Frontal cortex (tissue), 4 donors: ENCODE results near the gene ABCB9. TPM values are rescaled to one million over a fixed set of nuclear protein-coding genes. Genes with fewer than 3 reads are reported as not detected.
A peak's percentile ranks its signal among the peaks of the same experiment; 100 is the strongest.

Source experiments
- DNase-seq, 2 donors: peaks; one replicate each; pipeline ENCODE4 v3.0.0; 2012; ENCODE audit warnings: low spot score in 2 of 2
- FAIRE-seq: peaks from 2 replicates; lab custom pipeline; 2012; peaks lifted over from hg19 to GRCh38; lab: Jason Lieb, UNC
- total RNA-seq: library from RNA; depleted of rRNA; stranded (reverse); fragments of >200 nt; gene quantifications from one replicate; pipeline ENCODE4 v1.2.3, GENCODE V29; 2014
- donor health status: control.
- donor health status: control.
- donor health status: control.

The ABCB9 gene
- total RNA-seq, 1 donor from 2014 or later = 17.5 TPM

DNA sequence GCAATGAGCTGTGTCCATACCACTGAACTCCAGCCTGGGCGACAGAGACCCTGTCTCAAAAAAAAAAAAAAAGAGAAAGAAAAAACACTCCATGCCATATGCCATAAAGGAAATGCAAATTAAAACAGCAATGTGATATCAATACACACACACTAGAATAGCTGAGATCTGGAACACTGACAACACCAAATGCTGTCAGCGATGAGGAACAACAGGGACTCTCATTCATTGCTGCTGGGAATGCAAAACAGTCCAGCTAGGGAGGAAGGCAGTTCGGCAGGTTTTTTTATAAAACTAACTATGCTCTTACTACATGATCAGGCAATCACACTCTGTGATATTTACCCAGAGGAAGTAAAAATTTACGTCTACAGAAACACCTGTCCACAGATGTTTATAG lies 3.4 kb upstream of the ABCB9 start:
- FAIRE-seq (no peak), DNase-seq (no peak)

DNA sequence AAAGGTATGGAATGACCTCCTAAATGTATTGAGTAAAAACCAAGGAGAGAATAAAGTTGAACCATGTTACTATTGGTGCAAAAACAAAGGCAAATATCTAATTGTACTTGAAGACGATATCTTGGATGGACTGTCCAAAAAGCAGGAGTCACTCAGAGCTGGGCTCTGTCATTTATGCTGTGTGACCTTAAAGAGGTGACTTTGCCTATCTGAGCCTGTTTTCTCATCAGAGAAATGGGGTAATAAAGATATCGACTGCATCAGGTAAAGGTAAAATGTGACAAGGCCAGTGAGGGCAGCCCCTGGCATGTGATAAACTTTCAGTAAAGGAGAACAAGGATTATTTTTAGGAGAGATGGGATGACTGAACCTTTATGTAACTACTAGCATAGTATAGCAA lies 1.8 kb upstream of the ABCB9 start:
- no peak for FAIRE-seq

DNA sequence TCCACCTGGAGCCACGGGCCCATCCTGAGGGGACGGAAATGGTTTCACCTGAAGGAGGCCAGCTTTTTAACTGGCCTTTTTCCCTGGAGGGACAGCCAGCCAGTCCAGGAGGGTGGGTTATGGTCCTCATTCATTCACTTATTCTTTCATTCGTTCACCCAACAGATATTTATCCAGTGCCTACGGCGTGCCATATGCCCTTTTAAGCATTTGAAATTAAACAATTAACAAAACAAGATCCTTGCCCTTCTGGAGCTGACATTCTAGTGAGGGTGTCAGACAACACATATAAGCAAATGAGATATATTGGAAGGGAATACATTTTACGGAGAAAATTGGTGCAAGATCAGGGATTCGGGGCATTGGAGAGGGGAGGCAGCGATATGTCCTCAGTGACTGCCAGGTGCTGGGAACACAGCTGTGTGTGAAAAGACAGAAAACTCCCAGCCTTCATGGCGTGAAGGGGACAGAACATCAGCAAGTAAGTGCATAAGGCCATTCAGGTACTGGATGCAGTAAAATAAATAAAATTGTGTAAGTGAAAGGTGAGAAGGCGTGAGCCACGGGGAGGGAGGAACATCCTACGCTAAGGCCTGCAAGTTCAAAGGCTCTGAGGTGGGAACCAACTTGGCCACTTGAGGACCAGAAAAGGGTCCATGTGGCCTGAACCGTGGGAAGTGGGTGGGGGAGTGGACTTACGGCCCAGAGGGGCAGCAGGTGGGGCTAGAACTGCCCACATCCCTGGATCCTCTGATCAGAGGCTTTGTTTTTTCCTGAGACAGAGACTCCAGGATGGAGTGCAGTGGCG lies 684 bp upstream of the ABCB9 start:
- no peak for DNase-seq
- no peak for FAIRE-seq

More for the DNA sequence above, 1.8 kb upstream of the ABCB9 start:
- DNase-seq = no peak

DNA sequence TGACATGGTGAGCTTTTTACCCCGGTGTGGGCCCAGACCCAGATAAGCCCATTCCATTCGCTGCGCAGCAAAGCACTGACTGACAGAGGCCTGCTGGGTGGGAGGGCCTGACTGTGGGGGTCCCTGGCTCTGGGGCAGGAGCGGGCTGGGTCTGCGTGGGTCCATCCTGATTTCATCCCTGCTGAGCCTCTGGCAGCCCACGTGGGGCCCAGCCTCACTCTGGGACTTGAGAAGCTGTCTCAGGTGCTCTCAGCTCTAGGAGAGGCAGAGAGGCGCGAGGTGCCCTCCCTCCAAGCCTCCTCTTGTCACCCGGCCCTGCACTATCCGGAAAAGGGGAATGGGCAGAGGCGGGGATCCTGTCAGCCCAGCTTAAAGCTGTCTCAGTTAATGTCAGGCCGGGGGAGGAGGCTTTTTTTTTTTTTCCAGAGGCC lies 927 bp downstream of the ABCB9 start:
- FAIRE-seq (no peak), DNase-seq (peak in 1 of 2 donors; percentile 35)

DNA sequence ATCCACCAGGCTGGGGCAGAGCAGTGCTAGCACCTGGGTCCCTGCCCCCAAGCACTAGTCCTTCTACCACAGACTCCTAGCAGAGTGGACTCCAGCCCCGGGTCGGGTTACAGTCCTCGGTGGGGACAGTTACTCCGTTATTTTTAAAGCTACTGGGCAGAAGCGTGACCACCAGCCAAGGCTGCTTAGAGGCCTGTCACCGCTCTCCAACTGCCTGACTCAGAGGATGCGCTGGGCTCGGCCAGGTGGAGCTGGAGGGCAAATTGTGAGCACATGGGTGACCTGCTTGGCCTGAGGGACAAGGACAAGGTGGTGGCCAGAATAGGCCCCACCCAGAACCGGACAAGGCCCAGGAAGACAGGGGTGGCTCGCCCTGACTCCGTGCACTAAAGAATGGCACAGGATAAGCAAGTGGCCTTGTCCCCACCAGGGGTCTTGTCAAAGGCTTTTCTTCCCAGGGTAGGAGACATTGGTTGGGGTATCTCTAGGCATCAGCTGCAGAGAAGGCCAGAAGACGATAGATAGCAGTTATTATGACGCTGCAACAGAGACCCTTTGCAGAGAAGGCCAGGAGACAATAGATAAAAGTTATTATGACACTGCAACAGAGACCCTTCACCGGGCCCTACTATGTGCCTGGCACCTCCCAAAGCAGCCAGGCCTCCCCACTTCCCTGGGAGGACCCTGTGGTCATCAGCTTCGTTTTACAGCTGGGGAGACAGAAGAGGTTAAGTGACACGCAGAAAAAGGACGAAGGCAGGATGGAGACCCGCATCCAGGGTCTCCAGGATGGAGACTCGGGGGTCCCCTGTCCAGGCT lies 1.6 kb downstream of the ABCB9 start:
- no peak for FAIRE-seq

DNA sequence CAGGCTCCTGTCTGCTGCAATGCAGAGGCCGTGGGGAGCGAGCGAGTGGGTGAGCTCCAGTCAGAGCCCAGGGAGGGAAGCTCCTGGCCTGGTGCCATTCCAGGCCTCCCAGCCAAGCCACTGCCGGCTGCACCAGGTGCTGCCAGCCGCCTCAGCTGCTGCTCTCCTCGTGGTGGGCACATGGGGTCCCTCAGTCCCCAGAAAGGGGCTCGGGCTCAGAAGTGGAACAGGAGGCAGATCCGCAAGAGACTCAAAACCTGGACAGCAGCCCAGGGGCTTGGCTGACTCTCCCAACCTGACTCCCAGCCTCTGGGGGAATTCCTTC lies 2.4 kb downstream of the ABCB9 start:
- FAIRE-seq = no peak
- peak; percentile 55 to 66 for DNase-seq

More for the DNA sequence above, 1.6 kb downstream of the ABCB9 start:
- no peak for DNase-seq

DNA sequence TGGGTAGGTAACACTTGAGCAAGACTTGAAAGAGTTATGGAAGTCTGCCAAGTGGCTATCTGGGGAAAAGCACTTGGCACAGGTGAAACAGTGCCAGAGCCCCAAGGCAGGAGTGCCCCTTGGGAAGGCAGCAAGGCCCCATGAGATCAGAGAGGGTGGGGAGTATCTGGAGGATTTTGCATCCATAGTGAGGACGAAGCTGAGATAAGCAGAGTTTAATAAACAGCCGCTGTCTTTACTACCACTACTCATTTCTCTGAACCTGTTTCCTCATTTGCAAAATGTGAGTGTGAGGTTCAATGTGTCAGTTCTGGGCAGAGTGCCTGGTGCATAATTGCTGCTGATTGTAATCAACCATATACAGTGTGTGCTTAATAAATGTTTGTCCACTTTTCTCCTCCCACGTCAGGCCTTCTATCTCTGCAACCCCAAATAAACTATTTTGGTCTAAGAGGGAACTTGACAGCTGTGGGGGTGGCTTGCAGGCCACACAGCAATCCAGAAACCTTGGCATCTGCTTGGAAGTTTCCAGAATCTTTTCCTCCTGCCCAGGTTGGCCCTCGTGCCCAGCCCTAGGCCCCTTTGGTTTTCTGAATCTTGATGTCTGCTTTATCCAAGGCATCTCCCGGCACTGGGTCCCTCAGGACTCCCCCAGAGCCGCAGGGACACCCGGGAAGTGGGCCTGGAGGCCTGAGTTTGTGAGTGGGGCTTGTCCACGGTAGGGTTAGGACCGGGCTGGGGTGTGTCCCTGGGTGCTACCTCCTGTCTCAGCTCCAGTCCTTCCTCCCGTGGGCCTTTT lies 4.5 kb downstream of the ABCB9 start:
- FAIRE-seq (no peak), DNase-seq (peak; percentile 33 to 47)

DNA sequence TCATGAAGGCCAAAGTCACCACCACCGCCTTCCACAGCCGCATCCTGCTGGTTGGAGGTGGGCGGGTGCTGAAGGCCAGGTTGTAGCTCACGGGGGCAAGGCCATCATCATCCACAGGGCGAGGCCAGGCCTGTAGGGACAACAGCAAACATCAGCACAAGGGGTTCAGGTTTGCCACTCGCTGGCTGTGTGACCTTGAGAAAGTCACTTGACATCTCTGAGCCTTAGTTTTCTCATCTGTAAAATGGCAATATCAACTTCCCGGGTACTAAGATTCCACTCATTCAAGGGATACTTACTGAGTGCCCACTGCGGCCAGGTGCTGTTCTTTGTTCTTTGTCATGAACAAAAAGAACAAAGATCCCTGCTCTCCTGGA lies 6.1 kb downstream of the ABCB9 start:
- no peak for DNase-seq
- no peak for FAIRE-seq

DNA sequence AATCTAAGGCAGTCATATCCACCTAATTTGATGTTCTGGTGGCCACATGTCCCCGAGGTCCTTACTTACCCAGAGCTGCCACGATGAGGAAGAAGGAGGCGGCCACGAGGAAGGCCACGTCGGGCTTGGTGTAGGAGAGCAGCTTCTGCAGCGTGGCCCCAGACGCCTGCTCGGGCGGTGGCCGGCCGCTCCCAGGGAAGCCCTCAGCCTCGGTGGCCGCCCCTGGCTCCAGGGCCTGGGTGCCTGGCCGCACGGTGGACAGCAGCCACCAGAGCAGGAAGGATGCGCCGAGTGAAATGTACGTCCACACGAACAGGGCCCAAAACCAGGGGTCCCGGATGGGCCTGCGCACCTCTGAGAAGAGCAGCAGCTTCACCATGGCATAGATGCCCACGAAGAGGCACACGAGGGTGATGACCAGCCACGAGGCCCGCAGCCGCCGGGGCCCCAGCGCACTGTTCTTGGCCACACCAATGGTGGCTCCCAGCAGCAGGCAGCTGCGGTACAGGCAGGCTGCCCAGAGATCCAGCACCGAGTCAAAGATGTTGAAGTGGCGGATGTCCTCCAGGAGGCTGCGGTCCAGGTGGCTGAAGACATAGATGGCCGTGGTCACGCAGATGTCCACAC lies 6.6 kb downstream of the ABCB9 start:
- FAIRE-seq = no peak
- DNase-seq = no peak

DNA sequence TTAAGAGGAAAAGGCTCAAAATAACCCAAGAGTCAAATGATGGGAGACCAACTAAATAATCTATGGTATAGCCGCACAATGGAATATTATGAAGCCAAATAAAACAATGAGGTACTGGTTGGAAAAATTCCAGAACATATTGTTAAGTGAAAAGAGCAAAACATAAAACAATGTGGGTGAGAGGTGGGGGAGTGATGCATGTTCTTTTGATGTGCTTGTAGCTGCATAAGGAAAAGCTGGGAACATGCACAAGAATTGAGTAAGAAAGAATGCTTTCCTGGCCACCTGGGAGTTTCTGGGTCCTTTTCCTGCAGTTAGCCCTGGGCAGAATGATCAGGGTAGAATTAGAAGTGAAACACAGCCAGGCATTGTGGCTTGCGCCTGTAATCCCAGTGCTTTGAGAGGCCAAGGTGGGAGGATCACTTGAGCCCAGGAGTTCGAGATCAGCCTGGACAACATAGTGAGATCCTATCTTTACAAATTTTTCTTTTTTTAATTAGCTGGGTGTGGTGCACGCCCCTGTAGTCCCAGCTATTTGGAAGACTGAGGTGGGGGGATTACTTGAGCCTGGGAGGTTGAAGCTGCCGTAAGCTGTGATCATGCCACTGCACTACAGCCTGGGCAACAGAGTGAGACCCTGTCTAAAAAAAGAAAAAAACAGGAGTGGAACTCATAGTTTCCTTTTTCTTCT lies 7.9 kb downstream of the ABCB9 start:
- FAIRE-seq = no peak

DNA sequence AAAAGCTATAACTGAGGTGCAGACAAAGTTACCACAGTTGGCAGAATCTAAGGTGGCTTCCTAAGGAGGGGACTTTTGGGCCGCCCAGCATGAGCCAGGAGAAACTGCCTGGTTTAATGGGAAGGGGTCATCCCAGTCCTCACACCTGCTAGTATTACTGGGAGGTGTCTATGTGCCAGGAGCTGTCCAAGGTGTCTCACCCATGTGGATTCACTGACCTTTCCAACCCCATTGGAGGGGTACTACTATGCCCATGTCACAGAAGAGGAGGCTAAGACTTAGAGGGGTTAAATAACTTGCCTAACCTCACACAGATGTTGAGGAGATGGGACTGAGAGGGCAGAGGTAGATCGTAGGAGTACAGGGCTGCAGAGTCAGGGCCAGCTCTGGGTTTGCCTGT lies 10.2 kb downstream of the ABCB9 start:
- DNase-seq (peak in 1 of 2 donors; percentile 11), FAIRE-seq (no peak)

More for the DNA sequence above, 7.9 kb downstream of the ABCB9 start:
- no peak for DNase-seq

DNA sequence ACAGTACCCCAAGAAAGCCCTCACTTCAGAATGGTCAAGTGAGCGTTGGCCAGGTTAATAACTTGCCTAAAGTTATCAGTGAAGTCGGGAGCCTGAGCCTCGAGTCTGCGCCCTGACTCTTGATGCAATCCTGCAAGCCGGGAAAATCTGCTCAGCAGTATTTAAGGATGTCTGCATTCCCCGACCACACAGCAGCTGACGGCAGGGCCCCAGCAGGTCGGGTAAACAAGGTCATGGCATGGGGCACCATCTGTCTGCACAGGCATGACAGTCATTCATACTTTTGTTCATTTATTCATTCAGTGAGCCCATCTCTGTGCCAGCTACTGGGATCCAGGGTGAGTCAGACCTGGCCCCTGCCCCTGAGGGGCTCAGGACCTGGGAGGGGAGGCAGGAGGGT lies 11.1 kb downstream of the ABCB9 start:
- FAIRE-seq (no peak), DNase-seq (no peak)

DNA sequence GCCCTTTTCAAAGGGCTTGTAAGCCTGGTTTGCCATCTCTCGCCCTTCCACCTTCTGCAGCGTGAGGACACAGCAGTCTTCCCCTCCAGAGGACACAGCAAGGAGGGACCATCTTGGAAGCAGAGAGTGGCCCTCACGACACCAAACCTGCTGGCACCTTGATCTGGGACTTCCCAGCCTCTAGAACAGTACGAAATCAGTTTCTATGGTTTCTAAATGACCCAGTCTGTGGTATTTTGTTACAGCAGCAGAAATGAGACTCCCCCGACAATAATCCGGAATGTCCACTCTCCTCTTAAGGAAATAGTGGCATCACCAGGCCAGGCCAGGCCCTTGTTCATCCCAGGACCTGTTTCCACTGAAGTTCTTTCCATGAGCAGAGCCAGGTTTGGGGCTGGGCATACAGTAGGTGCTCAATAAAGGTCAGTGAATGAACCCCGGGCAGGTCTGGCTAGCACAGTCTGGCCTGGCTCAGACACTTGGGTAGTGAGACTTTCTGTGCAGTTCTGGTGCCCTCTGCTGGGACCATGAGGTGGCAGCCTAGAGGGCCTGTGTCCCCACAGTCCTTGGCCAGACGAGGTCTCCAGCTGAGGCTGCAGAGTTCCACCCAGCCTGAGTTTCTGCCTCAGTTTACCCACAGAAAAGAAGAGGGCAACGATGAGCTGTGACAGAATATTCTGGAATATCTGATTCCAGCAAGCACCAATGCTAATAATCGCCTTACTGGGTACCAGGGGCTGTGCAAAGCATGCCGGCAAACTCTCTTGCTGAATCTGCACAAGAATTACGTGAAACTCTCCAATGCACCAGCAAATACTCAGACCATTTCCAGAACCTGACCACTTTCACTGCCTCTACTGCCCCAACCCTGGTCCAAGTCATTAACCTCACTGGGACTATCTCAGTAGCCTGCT lies 14.0 kb downstream of the ABCB9 start:
- DNase-seq = peak; percentile 83 to 84
- FAIRE-seq = no peak

DNA sequence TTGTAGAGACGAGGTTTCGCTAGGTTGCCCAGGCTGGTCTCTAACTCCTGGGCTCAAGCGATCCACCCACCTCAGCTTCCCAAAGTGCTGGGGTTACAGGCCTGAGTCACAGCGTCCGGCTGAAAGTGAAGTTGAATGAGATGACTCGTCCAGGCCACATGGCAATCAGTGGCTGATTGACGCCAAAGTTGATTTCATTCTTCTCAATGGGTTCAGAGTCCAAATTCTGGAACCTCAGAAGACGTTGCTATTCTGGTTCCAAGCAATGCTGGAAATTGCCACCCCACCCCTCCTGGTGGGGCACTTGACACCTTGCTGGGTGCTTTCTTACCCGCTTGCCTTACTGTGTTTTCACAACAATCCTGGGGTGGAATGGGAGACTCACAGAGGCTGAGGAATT lies 14.9 kb downstream of the ABCB9 start:
- FAIRE-seq (no peak), DNase-seq (no peak)

DNA sequence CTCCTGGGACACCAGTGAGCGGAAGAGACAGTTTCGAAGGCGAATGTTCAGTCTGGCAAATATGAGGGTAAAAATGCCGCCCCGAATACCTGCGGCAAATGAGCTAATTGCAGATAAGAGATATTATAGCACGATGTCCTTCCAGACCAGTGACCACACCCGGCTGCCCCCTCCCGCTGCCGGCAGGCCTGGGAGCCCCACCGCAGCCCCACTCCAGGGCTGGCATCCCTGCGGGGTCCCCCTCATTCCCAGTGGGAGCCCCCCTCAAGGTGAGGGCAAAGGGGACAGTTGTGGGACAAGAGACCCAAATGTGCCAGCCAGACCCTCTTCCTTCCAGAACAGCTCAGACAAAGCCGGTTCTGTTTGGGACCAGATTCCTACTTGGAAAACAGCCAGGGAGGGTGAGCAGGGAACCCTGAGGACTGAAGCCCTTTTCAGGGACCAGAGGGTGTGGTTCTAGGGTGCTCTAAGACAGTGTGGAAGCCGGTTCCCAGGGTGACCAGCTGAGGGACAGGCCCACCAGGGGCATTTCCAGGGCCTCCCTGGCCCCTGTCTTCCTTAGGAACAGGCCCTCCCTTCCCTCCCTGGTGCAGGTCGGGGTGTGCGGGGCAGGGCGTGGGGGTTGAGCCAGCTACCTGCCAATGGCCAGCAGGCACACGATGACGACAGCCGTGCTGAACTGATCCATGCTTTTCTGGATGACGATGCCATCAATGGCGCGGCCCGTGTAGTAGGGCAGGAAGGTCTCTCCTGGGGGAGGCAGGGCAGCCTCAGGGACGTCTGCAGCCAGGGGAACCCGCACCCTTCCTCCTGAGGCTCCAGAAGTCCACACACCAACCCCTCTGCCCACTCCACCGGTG lies 16.2 kb downstream of the ABCB9 start:
- FAIRE-seq (no peak), DNase-seq (no peak)

DNA sequence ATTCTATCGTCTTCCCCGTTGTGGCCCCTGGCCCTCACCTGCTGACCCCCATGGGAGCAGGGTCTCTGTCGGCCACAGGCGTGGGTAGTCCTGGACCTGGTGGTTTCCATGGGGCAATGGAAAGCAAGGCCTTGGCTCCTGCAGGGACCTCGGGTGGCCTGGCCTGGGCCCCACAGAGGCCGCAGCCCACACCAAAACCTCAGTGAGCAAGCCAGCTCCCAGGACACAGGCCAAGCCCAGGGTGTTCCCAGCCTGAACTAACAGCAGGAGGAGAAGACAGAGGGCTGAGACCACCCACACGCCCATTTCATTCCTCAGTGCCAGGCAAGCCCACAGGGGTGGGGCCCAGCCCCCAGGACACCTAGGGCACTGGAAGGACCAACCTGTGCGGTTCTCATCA lies 16.9 kb downstream of the ABCB9 start:
- FAIRE-seq (no peak), DNase-seq (no peak)

DNA sequence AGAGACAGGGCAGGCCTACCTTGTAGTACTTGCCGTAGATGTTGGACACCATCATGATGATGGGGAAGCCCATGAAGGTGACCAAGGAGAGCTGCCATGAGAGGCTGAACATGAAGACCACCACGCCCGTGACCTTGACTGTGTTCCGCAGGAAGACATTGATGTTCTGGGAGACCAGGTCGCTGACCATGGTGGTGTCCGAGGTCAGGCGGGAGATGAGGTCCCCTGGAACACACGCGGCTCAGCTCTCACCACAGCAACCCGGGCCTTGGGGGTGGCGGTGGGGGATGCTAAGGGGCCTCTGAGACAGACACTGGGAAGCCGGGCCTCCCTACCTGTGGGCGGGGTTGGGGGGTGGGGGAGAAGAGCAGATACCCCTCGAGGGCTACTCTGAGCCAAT lies 17.7 kb downstream of the ABCB9 start:
- FAIRE-seq (no peak), DNase-seq (no peak)
